ENCODE results near the gene AKR1A1.

The AKR1A1 gene

GRCh38 chr1:45554198-45554597, 3.6 kb downstream of the AKR1A1 start:
- DNase-seq (ENCODE audit: extremely low read depth, insufficient read length), result no peak
- H3K4me3 ChIP-seq (replicated peaks; ENCODE audit: low read depth, low read length), result no peak overlapping the region
- H3K36me3 ChIP-seq (ENCODE audit: control insufficient read depth, insufficient read depth, low read length), result peaks cover 8% of the 10 kb centered on the region
- no peak for TF ChIP-seq CTCF (IDR thresholded peaks at IDR 0.05; ENCODE audit: insufficient read depth, low read length, poor library complexity, severe bottlenecking)
- no peaks in the 10 kb centered on the region for H3K27me3 ChIP-seq (replicated peaks; ENCODE audit: control insufficient read depth, insufficient read depth, low read length)

GRCh38 chr1:45557422-45557944, 6.9 kb downstream of the AKR1A1 start:
- DNase-seq (ENCODE audit: extremely low read depth, insufficient read length), result no peak
- H3K36me3 ChIP-seq (ENCODE audit: control insufficient read depth, insufficient read depth, low read length), result peaks cover 17% of the 10 kb centered on the region
- TF ChIP-seq CTCF (IDR thresholded peaks at IDR 0.05; ENCODE audit: insufficient read depth, low read length, poor library complexity, severe bottlenecking), result no peak
- no peak overlapping the region for H3K4me3 ChIP-seq (replicated peaks; ENCODE audit: low read depth, low read length)
- no peaks in the 10 kb centered on the region for H3K27me3 ChIP-seq (replicated peaks; ENCODE audit: control insufficient read depth, insufficient read depth, low read length)

- no peak for TF ChIP-seq CTCF (IDR thresholded peaks at IDR 0.05; ENCODE audit: insufficient read depth, low read length, poor library complexity, severe bottlenecking)
- no peaks in the 10 kb centered on the region for H3K27me3 ChIP-seq (replicated peaks; ENCODE audit: control insufficient read depth, insufficient read depth, low read length)
- H3K4me3 ChIP-seq (replicated peaks; ENCODE audit: low read depth, low read length), result no peak overlapping the region
- H3K36me3 ChIP-seq (ENCODE audit: control insufficient read depth, insufficient read depth, low read length), result peaks cover 39% of the 10 kb centered on the region
- no peak for DNase-seq (ENCODE audit: extremely low read depth, insufficient read length)
Measured at GRCh38 chr1:45563843-45564242, 13.2 kb downstream of the AKR1A1 start.

- no peak for TF ChIP-seq CTCF (IDR thresholded peaks at IDR 0.05; ENCODE audit: insufficient read depth, low read length, poor library complexity, severe bottlenecking)
- no peaks in the 10 kb centered on the region for H3K27me3 ChIP-seq (replicated peaks; ENCODE audit: control insufficient read depth, insufficient read depth, low read length)
Measured at GRCh38 chr1:45566722-45567121, 16.1 kb downstream of the AKR1A1 start.

GRCh38 chr1:45567911-45568310, 17.3 kb downstream of the AKR1A1 start:
- peaks cover 41% of the 10 kb centered on the region for H3K36me3 ChIP-seq (ENCODE audit: control insufficient read depth, insufficient read depth, low read length)
- no peak for TF ChIP-seq CTCF (IDR thresholded peaks at IDR 0.05; ENCODE audit: insufficient read depth, low read length, poor library complexity, severe bottlenecking)
- no peak overlapping the region for H3K4me3 ChIP-seq (replicated peaks; ENCODE audit: low read depth, low read length)
- H3K27me3 ChIP-seq (replicated peaks; ENCODE audit: control insufficient read depth, insufficient read depth, low read length), result no peaks in the 10 kb centered on the region
- DNase-seq (ENCODE audit: extremely low read depth, insufficient read length), result no peak

More at GRCh38 chr1:45566722-45567121, 16.1 kb downstream of the AKR1A1 start:
- Histone ChIP-seq H3K4me3 (replicated peaks; ENCODE audit: low read depth, low read length) (no peak overlapping the region), H3K36me3 (ENCODE audit: control insufficient read depth, insufficient read depth, low read length) (peaks cover 45% of the 10 kb centered on the region)
- no peak for DNase-seq (ENCODE audit: extremely low read depth, insufficient read length)

- H3K36me3 ChIP-seq (ENCODE audit: control insufficient read depth, insufficient read depth, low read length), result peaks cover 41% of the 10 kb centered on the region
Measured at GRCh38 chr1:45568421-45568820, 17.8 kb downstream of the AKR1A1 start.

More at GRCh38 chr1:45568421-45568820, 17.8 kb downstream of the AKR1A1 start:
- TF ChIP-seq CTCF (IDR thresholded peaks at IDR 0.05; ENCODE audit: insufficient read depth, low read length, poor library complexity, severe bottlenecking), result no peak
- no peak for DNase-seq (ENCODE audit: extremely low read depth, insufficient read length)
- H3K4me3 ChIP-seq (replicated peaks; ENCODE audit: low read depth, low read length), result no peak overlapping the region
- H3K27me3 ChIP-seq (replicated peaks; ENCODE audit: control insufficient read depth, insufficient read depth, low read length), result no peaks in the 10 kb centered on the region

Data from GM06990 (cell line).